HG03095 (cell line): Measurements from ENCODE around the gene COL6A3.

Source experiments
- ATAC-seq: cut with Tn5 transposase; IDR thresholded peaks from one replicate; pipeline ENCODE4 v1.9.1; 2021; ENCODE audit warnings: moderate library complexity; ENCODE audit not compliant: unreplicated experiment

Gene COL6A3

GRCh38 chr2:237445611-237446337 is 31.8 kb upstream of the COL6A3 start:
- no peak for ATAC-seq

GRCh38 chr2:237444071-237444470 is 30.1 kb upstream of the COL6A3 start:
- ATAC-seq = no peak

- ATAC-seq = no peak
Observed at GRCh38 chr2:237441605-237442274, 27.8 kb upstream of the COL6A3 start.

- ATAC-seq = peak; percentile 56
Observed at GRCh38 chr2:237440819-237441281, 26.9 kb upstream of the COL6A3 start.

GRCh38 chr2:237438080-237438940 is 24.3 kb upstream of the COL6A3 start:
- ATAC-seq = no peak

- no peak for ATAC-seq
Observed at GRCh38 chr2:237437566-237437965, 23.6 kb upstream of the COL6A3 start.

GRCh38 chr2:237435844-237436587 is 22.1 kb upstream of the COL6A3 start:
- no peak for ATAC-seq

- no peak for ATAC-seq
Observed at GRCh38 chr2:237434866-237435311, 20.9 kb upstream of the COL6A3 start.

- ATAC-seq = no peak
Observed at GRCh38 chr2:237433920-237434676, 20.1 kb upstream of the COL6A3 start.

GRCh38 chr2:237432484-237433092 is 18.6 kb upstream of the COL6A3 start:
- no peak for ATAC-seq

- ATAC-seq = no peak
Observed at GRCh38 chr2:237431837-237432236, 17.9 kb upstream of the COL6A3 start.

GRCh38 chr2:237431372-237431771 is 17.4 kb upstream of the COL6A3 start:
- ATAC-seq = no peak

- no peak for ATAC-seq
Observed at GRCh38 chr2:237430861-237431260, 16.9 kb upstream of the COL6A3 start.

- no peak for ATAC-seq
Observed at GRCh38 chr2:237429753-237430152, 15.8 kb upstream of the COL6A3 start.

GRCh38 chr2:237427769-237428506 is 14.0 kb upstream of the COL6A3 start:
- no peak for ATAC-seq

- no peak for ATAC-seq
Observed at GRCh38 chr2:237426517-237426916, 12.6 kb upstream of the COL6A3 start.

GRCh38 chr2:237425320-237425719 is 11.4 kb upstream of the COL6A3 start:
- no peak for ATAC-seq

GRCh38 chr2:237424544-237424943 is 10.6 kb upstream of the COL6A3 start:
- no peak for ATAC-seq

GRCh38 chr2:237423891-237424290 is 9.9 kb upstream of the COL6A3 start:
- ATAC-seq = no peak
